CD4-positive, alpha-beta T cell (primary cell): ENCODE data around the gene C1orf167. TPM values are rescaled to one million over a fixed set of nuclear protein-coding genes. Genes with fewer than 3 reads are reported as not detected.

Source experiments
- ATAC-seq: fragments of 200-7000 bp; cut with Tn5 transposase; one replicate; pipeline ENCODE4 v1.10.0; 2022; ENCODE audit warnings: mild to moderate bottlenecking; ENCODE audit not compliant: poor library complexity
- CTCF ChIA-PET: fragments of 350-600 bp; sonication (Branson Sonifier 250); formaldehyde crosslinking; loops from one replicate; lab custom pipeline; 2021; ENCODE audit warnings: antibody characterized with exemption, inconsistent platforms; lab: Charles Lee
- POLR2A ChIA-PET: fragments of 350-600 bp; sonication (Branson Sonifier 250); formaldehyde crosslinking; loops from one replicate; lab custom pipeline; 2021; ENCODE audit warnings: antibody characterized with exemption, inconsistent platforms; lab: Charles Lee
- DNase-seq, 14 experiments: peaks; one replicate each; pipeline ENCODE4 v3.0.0-alpha.2; 2013 to 2020; ENCODE audit warnings: mixed read lengths in 2 of 14
- H3K27ac ChIP-seq, 2 donors: one replicate each; pipeline versions ENCODE4 v1.5.1 to v1.7.0; 2013; ENCODE audit warnings: low read length in 2 of 2, low read depth in 1 of 2, mild to moderate bottlenecking in 1 of 2
- H3K27me3 ChIP-seq, 2 experiments: 1 replicate in 1 of 2; 2 replicates in 1 of 2; pipeline versions ENCODE4 v1.6.1 to v1.7.0; 2013; ENCODE audit warnings: low read length in 2 of 2, control low read depth in 1 of 2, mild to moderate bottlenecking in 1 of 2, moderate library complexity in 1 of 2; ENCODE audit not compliant: insufficient read depth in 2 of 2, control insufficient read depth in 1 of 2
- H3K36me3 ChIP-seq: one replicate; pipeline ENCODE4 v1.6.1; 2013; ENCODE audit warnings: low read length, control low read depth; ENCODE audit not compliant: insufficient read depth
- H3K4me1 ChIP-seq: one replicate; pipeline ENCODE4 v1.6.1; 2013; ENCODE audit warnings: low read length, control low read depth; ENCODE audit not compliant: insufficient read depth
- H3K4me3 ChIP-seq: one replicate; pipeline ENCODE4 v1.5.1; 2013; ENCODE audit warnings: mild to moderate bottlenecking, low read length, moderate library complexity
- H3K9me3 ChIP-seq, 2 experiments: 1 replicate in 1 of 2; 2 replicates in 1 of 2; pipeline versions ENCODE4 v1.6.1 to v1.7.0; 2013; ENCODE audit warnings: low read length in 2 of 2, mild to moderate bottlenecking in 2 of 2, control low read depth in 1 of 2, moderate library complexity in 1 of 2; ENCODE audit not compliant: control insufficient read depth in 1 of 2, insufficient read depth in 1 of 2
- H3K27ac Mint-ChIP-seq: one replicate; pipeline ENCODE4 v1.8.0; 2020; ENCODE audit warnings: mixed read lengths
- H3K27me3 Mint-ChIP-seq: one replicate; pipeline ENCODE4 v1.8.0; 2021; ENCODE audit warnings: mixed read lengths
- H3K36me3 Mint-ChIP-seq: one replicate; pipeline ENCODE4 v1.8.0; 2021; ENCODE audit warnings: low read depth, mixed read lengths
- H3K4me1 Mint-ChIP-seq: one replicate; pipeline ENCODE4 v1.8.0; 2021; ENCODE audit warnings: low read depth, mixed read lengths
- H3K4me3 Mint-ChIP-seq: one replicate; pipeline ENCODE4 v1.8.0; 2020; ENCODE audit warnings: mild to moderate bottlenecking, mixed read lengths
- H3K9me3 Mint-ChIP-seq: one replicate; pipeline ENCODE4 v1.8.0; 2020; ENCODE audit warnings: mixed read lengths
- CTCF ChIP-seq: fragments of 200-600 bp; IDR thresholded peaks from one replicate; pipeline ENCODE4 v1.8.0; 2022; ENCODE audit warnings: antibody characterized with exemption, mild to moderate bottlenecking
- intact Hi-C, 2 experiments: fragments of 100-400 bp; cut with DNase I in 1 of 2; cut with micrococcal nuclease in 1 of 2; formaldehyde crosslinking; loops; one replicate each; pipeline versions ENCODE4 v1.15.1 to v1.9.0; 2023 to 2025; cut with DNase I, micrococcal nuclease
- total RNA-seq, 174 experiments: library from RNA in 2 of 174; stranded (reverse) in 2 of 174; gene quantifications; one replicate each; pipeline ENCODE4 v1.2.3 and lab custom pipeline; 2021 to 2026

C1orf167 gene
- total RNA-seq, 2 experiments from 2014 or later: not detected

GRCh38 chr1:11792106-11792505, 30.1 kb downstream of the C1orf167 start:
- no peaks in the 10 kb centered on the region for H3K27me3 Mint-ChIP-seq
- H3K36me3 ChIP-seq: peaks cover 53% of the 10 kb centered on the region
- POLR2A ChIA-PET: no interaction called here
- H3K4me1 ChIP-seq: no peaks in the 10 kb centered on the region
- no peaks in the 10 kb centered on the region for H3K4me1 Mint-ChIP-seq
- ATAC-seq (no peak), DNase-seq (no peak)
- H3K27ac ChIP-seq: no peak overlapping the region
- no peaks in the 10 kb centered on the region for H3K27me3 ChIP-seq
- no peak for TF ChIP-seq CTCF
- CTCF ChIA-PET: no interaction called here
- no peak overlapping the region for H3K27ac Mint-ChIP-seq
- no peaks in the 10 kb centered on the region for H3K9me3 Mint-ChIP-seq
- intact Hi-C loops: no loop called here
- peaks cover 49% of the 10 kb centered on the region for H3K36me3 Mint-ChIP-seq
- no peak overlapping the region for H3K4me3 ChIP-seq
- no peaks in the 10 kb centered on the region for H3K9me3 ChIP-seq
- H3K4me3 Mint-ChIP-seq: no peak overlapping the region

- no peaks in the 10 kb centered on the region for H3K9me3 ChIP-seq
- POLR2A ChIA-PET: interaction anchor here (1.0 kb wide), 1 partner anchor 10 kb away, joined by 3 read pairs; no protein-coding TSS in a partner anchor
- H3K27ac Mint-ChIP-seq: no peak overlapping the region
- no peak overlapping the region for H3K4me3 Mint-ChIP-seq
- TF ChIP-seq CTCF: no peak
- H3K4me1 ChIP-seq: no peaks in the 10 kb centered on the region
- no peak for ATAC-seq
- peaks cover 59% of the 10 kb centered on the region for H3K36me3 Mint-ChIP-seq
- H3K27ac ChIP-seq: no peak overlapping the region
- intact Hi-C loops: no loop called here
- CTCF ChIA-PET: no interaction called here
- H3K36me3 ChIP-seq: peaks cover 60% of the 10 kb centered on the region
- no peaks in the 10 kb centered on the region for H3K9me3 Mint-ChIP-seq
- H3K27me3 Mint-ChIP-seq: no peaks in the 10 kb centered on the region
- H3K4me3 ChIP-seq: no peak overlapping the region
- H3K4me1 Mint-ChIP-seq: no peaks in the 10 kb centered on the region
- DNase-seq: no peak
- no peaks in the 10 kb centered on the region for H3K27me3 ChIP-seq
Observed at GRCh38 chr1:11793819-11794218, 31.8 kb downstream of the C1orf167 start.

GRCh38 chr1:11794446-11795237, 32.6 kb downstream of the C1orf167 start:
- no peak for TF ChIP-seq CTCF
- Mint-ChIP-seq H3K27ac (no peak overlapping the region), H3K4me1 (no peaks in the 10 kb centered on the region), H3K4me3 (no peak overlapping the region), H3K36me3 (peaks cover 64% of the 10 kb centered on the region), H3K9me3 (no peaks in the 10 kb centered on the region), H3K27me3 (no peaks in the 10 kb centered on the region)
- Histone ChIP-seq H3K9me3 (no peaks in the 10 kb centered on the region), H3K4me1 (no peaks in the 10 kb centered on the region), H3K27me3 (no peaks in the 10 kb centered on the region), H3K27ac (no peak overlapping the region), H3K4me3 (no peak overlapping the region), H3K36me3 (peaks cover 66% of the 10 kb centered on the region)
- intact Hi-C loops: no loop called here
- ATAC-seq (no peak), DNase-seq (no peak)
- ChIA-PET POLR2A (interaction anchor here (1.0 kb wide), 1 partner anchor 9 kb away, joined by 3 read pairs; no protein-coding TSS in a partner anchor), CTCF (no interaction called here)
